ENCODE results near the gene SLCO1B3.

DNA sequence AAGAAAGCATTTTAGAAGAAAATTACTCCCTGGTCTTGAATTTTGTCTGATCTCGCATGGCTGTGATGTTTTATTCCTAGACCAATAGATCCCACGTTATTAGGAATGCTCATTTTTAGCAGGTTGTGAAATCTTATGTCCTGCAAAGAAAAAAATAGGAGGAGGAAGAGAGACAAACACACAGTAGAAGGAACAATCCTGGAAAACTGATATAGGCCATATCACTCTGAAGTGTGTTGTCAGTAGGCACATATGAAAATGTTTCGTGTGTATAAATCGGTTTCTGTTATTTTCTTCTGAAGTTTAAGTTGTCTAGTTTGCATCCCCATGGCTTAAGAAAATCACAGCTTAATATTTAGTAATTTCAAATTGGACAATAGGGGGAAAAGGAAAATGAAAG, 12.4 kb downstream of the SLCO1B3 start:
- no peak for TF ChIP-seq EZH2 (IDR thresholded peaks at IDR 0.05; ENCODE audit: insufficient read depth, low read length)
- no peak for TF ChIP-seq CTCF (IDR thresholded peaks at IDR 0.05; ENCODE audit: insufficient read depth, low read depth, low read length)
